Spleen (tissue), 7 donors: ENCODE data around the gene OR2T10.
"Not testable (repeated sequence)": the region's sequence is repeated elsewhere in the genome, so short reads cannot be mapped to it uniquely, and the experiment has no call there.

Experiments used
- CTCF ChIP-seq, 11 experiments: fragments of 200-600 bp in 7 of 11; fragments of 450-650 bp in 4 of 11; sonication (generic) in 4 of 11; IDR thresholded peaks in 8 of 11; conservative IDR thresholded peaks in 3 of 11; 1 replicate in 7 of 11; 2 replicates in 4 of 11; pipeline versions ENCODE4 v1.4.0 to v1.8.0; 2016 to 2021; ENCODE audit warnings: antibody characterized with exemption in 11 of 11, inconsistent platforms in 4 of 11, mild to moderate bottlenecking in 1 of 11
- POLR2A ChIP-seq, 3 donors: fragments of 450-650 bp; IDR thresholded peaks; one replicate each; pipeline ENCODE4 v1.5.1; 2017; ENCODE audit warnings: antibody characterized with exemption in 3 of 3, mild to moderate bottlenecking in 1 of 3
- POLR2AphosphoS5 ChIP-seq, 3 donors: sonication (generic); formaldehyde crosslinking; IDR thresholded peaks; one replicate each; pipeline ENCODE4 v1.5.1; 2017; ENCODE audit warnings: antibody characterized with exemption in 3 of 3
- donor health status: DM: no; HTN: no; CAD: no; lungs with moderate emphysema.
- donor health status: DM: no; HTN: no; CAD: no.
- donor health status: DM: no; HTN: no; CAD: no.

DNA sequence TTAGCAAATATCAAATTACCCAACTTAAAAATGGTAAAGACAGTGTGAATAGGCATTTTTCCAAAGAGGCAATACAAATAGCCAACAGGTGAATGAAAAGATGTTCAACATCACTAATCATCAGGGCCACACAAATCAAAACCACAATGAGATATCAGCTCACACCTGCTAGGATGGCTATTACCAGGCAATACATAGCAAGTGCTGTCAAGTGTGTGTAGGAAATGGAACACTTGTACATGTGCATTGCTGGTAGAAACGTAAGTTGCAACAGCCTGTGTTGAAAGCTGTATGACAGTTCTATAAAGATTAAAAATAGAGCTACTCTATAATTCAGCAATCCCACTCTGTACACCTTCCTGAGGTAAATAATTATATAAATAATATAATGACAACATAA, 25.5 kb downstream of the OR2T10 start:
- TF ChIP-seq CTCF (IDR thresholded peaks at IDR 0.05 in 8 of 11, conservative IDR thresholded peaks at IDR 0.05 in 3 of 11); POLR2AphosphoS5 (IDR thresholded peaks at IDR 0.05); POLR2A (IDR thresholded peaks at IDR 0.05): not testable (repeated sequence)
